ENCODE results near the gene ZNF638.
A peak's percentile ranks its signal among the peaks of the same experiment; 100 is the strongest.

ZNF638 gene

DNA sequence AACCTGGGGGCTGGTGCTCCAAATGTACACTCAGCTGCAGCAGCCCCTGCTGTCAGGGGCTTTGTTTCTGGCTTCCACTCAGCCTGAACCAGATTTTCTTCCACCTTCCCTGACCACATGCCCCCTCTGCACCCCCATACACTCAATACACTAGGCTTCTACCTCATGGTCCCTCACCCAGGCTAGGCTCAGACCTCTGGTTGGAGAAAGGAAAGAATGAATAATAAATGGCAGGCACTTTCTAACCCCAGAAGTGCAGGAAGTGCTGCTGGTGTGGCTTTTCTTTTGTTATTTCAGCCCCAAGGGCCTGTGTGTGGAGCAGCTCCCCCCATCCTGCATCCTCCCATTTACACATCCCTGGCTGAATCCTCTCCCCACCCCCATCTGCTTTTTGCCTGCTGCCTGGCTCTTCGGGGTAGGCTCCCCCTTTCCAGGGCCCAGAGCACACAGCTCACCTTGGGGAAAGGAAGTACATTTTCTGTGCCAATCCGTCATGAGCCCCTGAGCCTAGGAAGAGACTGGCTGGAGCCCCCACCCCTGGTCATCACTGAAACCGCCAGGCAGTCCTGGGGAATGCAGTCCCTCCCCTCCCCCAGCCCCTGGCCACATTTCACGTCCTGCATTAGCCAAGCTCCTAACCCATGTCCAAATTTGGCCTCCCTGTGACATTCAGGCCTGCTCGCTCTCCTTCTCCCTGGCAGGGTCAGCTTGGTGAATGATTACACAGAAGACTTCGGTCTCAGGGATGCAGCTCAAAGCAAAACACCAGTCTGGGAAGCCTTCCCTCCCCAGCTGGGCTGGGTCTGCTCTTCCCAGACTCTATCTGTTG is 124.4 kb downstream of the ZNF638 start:
- H3K36me3 ChIP-seq, result no peaks in the 10 kb centered on the region
- H3K27me3 ChIP-seq, result peaks cover 0 to 4% of the 10 kb centered on the region in 2 donors
- peak in 1 of 2 donors; percentile 81 for DNase-seq
- no peak for TF ChIP-seq CTCF (IDR thresholded peaks at IDR 0.05)
- peak overlapping the region; percentile 65 to 67 for H3K27ac ChIP-seq
- intact Hi-C loops (cut with DNase I; ENCODE audit: low total_unique reads), result loop anchor here (5.0 kb wide), 1 partner anchor 124 kb away; the partner anchor contains the start of gene ZNF638
- no peaks in the 10 kb centered on the region for H3K9me3 ChIP-seq
- no peak overlapping the region for H3K4me3 ChIP-seq
- H3K4me1 ChIP-seq, result peaks cover 0 to 80% (median 49%) of the 10 kb centered on the region in 4 donors

GRCh38 chr2:71456617-71457016 is 125.0 kb downstream of the ZNF638 start:
- Histone ChIP-seq H3K27ac (peak overlapping the region; percentile 65 to 67), H3K9me3 (no peaks in the 10 kb centered on the region), H3K4me1 (peaks cover 0 to 74% (median 49%) of the 10 kb centered on the region in 4 donors), H3K4me3 (no peak overlapping the region), H3K27me3 (peaks cover 0 to 4% of the 10 kb centered on the region in 2 donors), H3K36me3 (no peaks in the 10 kb centered on the region)
- DNase-seq, result no peak
- intact Hi-C loops (cut with DNase I; ENCODE audit: low total_unique reads), result loop anchor here (5.0 kb wide), 1 partner anchor 124 kb away; the partner anchor contains the start of gene ZNF638
- no peak for TF ChIP-seq CTCF (IDR thresholded peaks at IDR 0.05)

- intact Hi-C loops (cut with DNase I; ENCODE audit: low total_unique reads), result loop anchor here (5.0 kb wide), 1 partner anchor 125 kb away; the partner anchor contains the start of gene ZNF638
- H3K27me3 ChIP-seq, result peaks cover 0 to 4% of the 10 kb centered on the region in 2 donors
- DNase-seq, result no peak
- H3K4me3 ChIP-seq, result no peak overlapping the region
- no peak for TF ChIP-seq CTCF (IDR thresholded peaks at IDR 0.05)
- no peaks in the 10 kb centered on the region for H3K36me3 ChIP-seq
- peak overlapping the region; percentile 65 to 67 for H3K27ac ChIP-seq
- peaks cover 0 to 68% (median 49%) of the 10 kb centered on the region in 4 donors for H3K4me1 ChIP-seq
- H3K9me3 ChIP-seq, result no peaks in the 10 kb centered on the region
Measured at GRCh38 chr2:71457123-71457915, 125.7 kb downstream of the ZNF638 start.

DNA sequence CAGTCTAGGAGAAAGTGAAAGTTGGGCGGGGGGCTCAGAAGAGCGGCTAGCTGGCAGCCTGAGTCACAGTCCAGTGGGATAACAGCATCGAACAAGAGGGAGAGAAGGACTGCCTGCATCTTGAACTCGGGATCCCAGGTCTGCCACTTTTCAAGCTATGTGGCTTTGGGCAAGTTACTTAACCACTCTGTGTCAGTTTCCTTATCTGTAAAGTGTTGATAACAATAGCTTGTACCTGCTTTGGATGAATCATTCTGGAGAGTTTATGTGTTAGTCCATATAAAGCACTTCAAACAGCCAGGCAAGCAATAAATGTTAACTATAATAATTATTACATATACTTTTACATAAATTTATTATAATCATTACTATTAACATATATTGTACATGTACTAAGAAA is 126.3 kb downstream of the ZNF638 start:
- no peaks in the 10 kb centered on the region for H3K9me3 ChIP-seq
- peaks cover 0 to 4% of the 10 kb centered on the region in 2 donors for H3K27me3 ChIP-seq
- no peak for DNase-seq
- peak overlapping the region; percentile 57 to 67 for H3K27ac ChIP-seq
- H3K36me3 ChIP-seq, result no peaks in the 10 kb centered on the region
- intact Hi-C loops (cut with DNase I; ENCODE audit: low total_unique reads), result loop anchor here (5.0 kb wide), 1 partner anchor 126 kb away; the partner anchor contains the start of gene ZNF638
- H3K4me1 ChIP-seq, result peaks cover 0 to 63% (median 46%) of the 10 kb centered on the region in 4 donors
- TF ChIP-seq CTCF (IDR thresholded peaks at IDR 0.05), result no peak
- no peak overlapping the region for H3K4me3 ChIP-seq

GRCh38 chr2:71458413-71459083 is 127.0 kb downstream of the ZNF638 start:
- no peak overlapping the region for H3K4me3 ChIP-seq
- no peak for DNase-seq
- H3K9me3 ChIP-seq, result no peaks in the 10 kb centered on the region
- peaks cover 0 to 4% of the 10 kb centered on the region in 2 donors for H3K27me3 ChIP-seq
- no peaks in the 10 kb centered on the region for H3K36me3 ChIP-seq
- TF ChIP-seq CTCF (IDR thresholded peaks at IDR 0.05), result no peak
- H3K27ac ChIP-seq, result peak overlapping the region; percentile 57 to 67
- peaks cover 0 to 57% (median 42%) of the 10 kb centered on the region in 4 donors for H3K4me1 ChIP-seq
- intact Hi-C loops (cut with DNase I; ENCODE audit: low total_unique reads), result loop anchor here (5.0 kb wide), 1 partner anchor 126 kb away; the partner anchor contains the start of gene ZNF638
